Measurements from ENCODE around the gene RDH5.

Gene RDH5

GRCh38 chr12:55688716-55689655, 31.2 kb upstream of the RDH5 start:
- TF ChIP-seq CEBPB (IDR thresholded peaks at IDR 0.05) = no peak
- TF ChIP-seq CREB1 (IDR thresholded peaks at IDR 0.05; ENCODE audit: low read depth) = no peak
- TF ChIP-seq NFIC (IDR thresholded peaks at IDR 0.05) = no peak
- no peak for TF ChIP-seq TAF1 (IDR thresholded peaks at IDR 0.05; ENCODE audit: low read depth)
- TF ChIP-seq, protein P1, sequence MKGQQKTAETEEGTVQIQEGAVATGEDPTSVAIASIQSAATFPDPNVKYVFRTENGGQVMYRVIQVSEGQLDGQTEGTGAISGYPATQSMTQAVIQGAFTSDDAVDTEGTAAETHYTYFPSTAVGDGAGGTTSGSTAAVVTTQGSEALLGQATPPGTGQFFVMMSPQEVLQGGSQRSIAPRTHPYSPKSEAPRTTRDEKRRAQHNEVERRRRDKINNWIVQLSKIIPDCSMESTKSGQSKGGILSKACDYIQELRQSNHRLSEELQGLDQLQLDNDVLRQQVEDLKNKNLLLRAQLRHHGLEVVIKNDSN (IDR thresholded peaks at IDR 0.05) = no peak
- no peak for TF ChIP-seq RAD21 (IDR thresholded peaks at IDR 0.05; ENCODE audit: low read depth)
- TF ChIP-seq EP300 (IDR thresholded peaks at IDR 0.05; ENCODE audit: borderline replicate concordance) = no peak
- no peak for TF ChIP-seq REST (IDR thresholded peaks at IDR 0.05; ENCODE audit: low read depth)
- TF ChIP-seq FOXM1 (IDR thresholded peaks at IDR 0.05; ENCODE audit: borderline replicate concordance, low read depth) = no peak
- TF ChIP-seq TEAD4 (IDR thresholded peaks at IDR 0.05) = no peak
- no peak for TF ChIP-seq TCF12 (IDR thresholded peaks at IDR 0.05; ENCODE audit: low read depth)
- TF ChIP-seq MAX (IDR thresholded peaks at IDR 0.05) = no peak
- no peak for TF ChIP-seq EGR1 (IDR thresholded peaks at IDR 0.05)
- no peak for TF ChIP-seq YY1 (IDR thresholded peaks at IDR 0.05; ENCODE audit: low read depth)
- no peak for TF ChIP-seq ZBTB7A (IDR thresholded peaks at IDR 0.05; ENCODE audit: low read depth)

- TF ChIP-seq YY1 (IDR thresholded peaks at IDR 0.05; ENCODE audit: low read depth) = no peak
- no peak for TF ChIP-seq TEAD4 (IDR thresholded peaks at IDR 0.05)
- no peak for TF ChIP-seq REST (IDR thresholded peaks at IDR 0.05; ENCODE audit: low read depth)
- no peak for TF ChIP-seq ZBTB7A (IDR thresholded peaks at IDR 0.05; ENCODE audit: low read depth)
- no peak for TF ChIP-seq FOXM1 (IDR thresholded peaks at IDR 0.05; ENCODE audit: borderline replicate concordance, low read depth)
- no peak for TF ChIP-seq MAX (IDR thresholded peaks at IDR 0.05)
- TF ChIP-seq EP300 (IDR thresholded peaks at IDR 0.05; ENCODE audit: borderline replicate concordance) = no peak
- no peak for TF ChIP-seq TAF1 (IDR thresholded peaks at IDR 0.05; ENCODE audit: low read depth)
- TF ChIP-seq RAD21 (IDR thresholded peaks at IDR 0.05; ENCODE audit: low read depth) = no peak
- TF ChIP-seq, protein P1 (IDR thresholded peaks at IDR 0.05) = no peak
Measured at GRCh38 chr12:55692631-55693322, 27.4 kb upstream of the RDH5 start.

- TF ChIP-seq RAD21 (IDR thresholded peaks at IDR 0.05; ENCODE audit: low read depth) = no peak
- TF ChIP-seq ZBTB7A (IDR thresholded peaks at IDR 0.05; ENCODE audit: low read depth) = no peak
- no peak for TF ChIP-seq FOXM1 (IDR thresholded peaks at IDR 0.05; ENCODE audit: borderline replicate concordance, low read depth)
Measured at GRCh38 chr12:55693323-55694187, 26.6 kb upstream of the RDH5 start.

DNA sequence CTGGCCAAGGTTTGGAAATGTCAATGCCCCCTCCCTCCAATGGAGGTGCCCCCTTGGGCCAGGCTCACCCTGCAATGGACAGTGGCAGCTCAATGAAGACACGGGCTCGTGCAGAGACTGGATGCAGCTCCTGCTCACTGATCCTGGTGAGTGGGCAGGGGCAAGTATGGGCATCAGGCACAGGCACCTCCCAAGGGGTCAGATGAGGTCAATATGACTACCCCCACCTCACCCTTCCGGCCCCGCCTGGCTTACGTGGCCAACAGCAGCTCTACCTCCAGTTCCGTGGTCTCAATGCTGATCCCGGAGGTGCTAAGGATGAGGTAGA, 26.0 kb upstream of the RDH5 start:
- TF ChIP-seq CEBPB (IDR thresholded peaks at IDR 0.05) = no peak
- no peak for TF ChIP-seq EP300 (IDR thresholded peaks at IDR 0.05; ENCODE audit: borderline replicate concordance)
- TF ChIP-seq, protein P1 (IDR thresholded peaks at IDR 0.05) = no peak
- TF ChIP-seq EGR1 (IDR thresholded peaks at IDR 0.05) = no peak
- TF ChIP-seq REST (IDR thresholded peaks at IDR 0.05; ENCODE audit: low read depth) = no peak
- TF ChIP-seq RAD21 (IDR thresholded peaks at IDR 0.05; ENCODE audit: low read depth) = no peak
- no peak for TF ChIP-seq TAF1 (IDR thresholded peaks at IDR 0.05; ENCODE audit: low read depth)
- no peak for TF ChIP-seq YY1 (IDR thresholded peaks at IDR 0.05; ENCODE audit: low read depth)
- TF ChIP-seq CREB1 (IDR thresholded peaks at IDR 0.05; ENCODE audit: low read depth) = no peak
- no peak for TF ChIP-seq TEAD4 (IDR thresholded peaks at IDR 0.05)
- no peak for TF ChIP-seq TCF12 (IDR thresholded peaks at IDR 0.05; ENCODE audit: low read depth)
- no peak for TF ChIP-seq ZBTB7A (IDR thresholded peaks at IDR 0.05; ENCODE audit: low read depth)
- TF ChIP-seq NFIC (IDR thresholded peaks at IDR 0.05) = no peak
- no peak for TF ChIP-seq FOXM1 (IDR thresholded peaks at IDR 0.05; ENCODE audit: borderline replicate concordance, low read depth)
- TF ChIP-seq MAX (IDR thresholded peaks at IDR 0.05) = no peak

Data from Ishikawa (cell line).